IMR-90 (cell line): ENCODE measurements around the gene MAPK1. TPM values are rescaled to one million over a fixed set of nuclear protein-coding genes. Genes with fewer than 3 reads are reported as not detected.
"Not testable (repeated sequence)": the region's sequence is repeated elsewhere in the genome, so short reads cannot be mapped to it uniquely, and the experiment has no call there.

Source experiments
- ATAC-seq: fragments of 200-7000 bp; cut with Tn5 transposase; 2 replicates; pipeline ENCODE4 v1.9.1; 2020; ENCODE audit warnings: low read depth, mild to moderate bottlenecking, moderate library complexity
- BruUV-seq: library from RNA; stranded (reverse); fragments of 400-500 nt; replicated peaks from 2 replicates; lab custom pipeline; 2021; lab: Mats Ljungman, UMichigan
- CTCF ChIA-PET: fragments of 300-600 bp; formaldehyde crosslinking; extraction: SDS; loops from one replicate; lab custom pipeline; 2021; ENCODE audit warnings: antibody characterized with exemption; lab: Yijun Ruan, JAX
- POLR2A ChIA-PET: fragments of 300-600 bp; sonication (Branson Sonifier 250); formaldehyde crosslinking; loops from one replicate; lab custom pipeline; 2022; ENCODE audit warnings: antibody characterized with exemption; ENCODE audit not compliant: unreplicated experiment; lab: Charles Lee
- DNase-seq: peaks from one replicate; pipeline ENCODE4 v3.0.0; 2013
- H2AFZ ChIP-seq: replicated peaks from 2 replicates; pipeline ENCODE3; 2013; ENCODE audit warnings: low read length, mild to moderate bottlenecking; ENCODE audit not compliant: poor library complexity
- H2AK5ac ChIP-seq: 2 replicates; pipeline ENCODE4 v1.6.1; 2013; ENCODE audit warnings: low read depth, low read length, inconsistent platforms
- H2AK9ac ChIP-seq: replicated peaks from 2 replicates; pipeline ENCODE3; 2013; ENCODE audit warnings: mild to moderate bottlenecking, low read depth, low read length, moderate library complexity; ENCODE audit not compliant: poor library complexity
- H2BK120ac ChIP-seq: 2 replicates; pipeline ENCODE4 v1.6.1; 2013; ENCODE audit warnings: low read depth, low read length, inconsistent platforms
- H2BK15ac ChIP-seq: 3 replicates; pipeline ENCODE4 v1.6.1; 2013; ENCODE audit warnings: low read depth, low read length, inconsistent platforms
- H2BK20ac ChIP-seq: 2 replicates; pipeline ENCODE4 v1.6.1; 2013; ENCODE audit warnings: low read depth, mild to moderate bottlenecking, inconsistent platforms, low read length, moderate library complexity
- H2BK5ac ChIP-seq: 2 replicates; pipeline ENCODE4 v1.6.1; 2013; ENCODE audit warnings: mild to moderate bottlenecking, low read depth, low read length, inconsistent platforms; ENCODE audit not compliant: poor library complexity, severe bottlenecking
- H3K14ac ChIP-seq: replicated peaks from 2 replicates; pipeline ENCODE4 v1.6.1; 2013; ENCODE audit warnings: low read depth, low read length, inconsistent platforms
- H3K18ac ChIP-seq: 2 replicates; pipeline ENCODE4 v1.6.1; 2013; ENCODE audit warnings: low read depth, low read length, control low read depth
- H3K23ac ChIP-seq: 2 replicates; pipeline ENCODE4 v1.6.1; 2013; ENCODE audit warnings: low read depth, low read length, inconsistent platforms
- H3K27ac ChIP-seq: 2 replicates; pipeline ENCODE4 v1.5.1; 2013; ENCODE audit warnings: mild to moderate bottlenecking, control low read depth, low read length; ENCODE audit not compliant: insufficient read depth
- H3K27me3 ChIP-seq: 2 replicates; pipeline ENCODE4 v1.6.1; 2013; ENCODE audit warnings: low read length; ENCODE audit not compliant: control insufficient read depth, insufficient read depth
- H3K36me3 ChIP-seq: 2 replicates; pipeline ENCODE4 v1.6.1; 2013; ENCODE audit warnings: low read length, mixed read lengths; ENCODE audit not compliant: control insufficient read depth, insufficient read depth
- H3K4ac ChIP-seq: 2 replicates; pipeline ENCODE4 v1.6.1; 2013; ENCODE audit warnings: low read depth, low read length, inconsistent platforms
- H3K4me1 ChIP-seq: 2 replicates; pipeline ENCODE4 v1.6.1; 2013; ENCODE audit warnings: low read length, mixed read lengths; ENCODE audit not compliant: control insufficient read depth, insufficient read depth
- H3K4me2 ChIP-seq: 2 replicates; pipeline ENCODE4 v1.6.1; 2013; ENCODE audit warnings: low read depth, mild to moderate bottlenecking, control low read depth, low read length, moderate library complexity
- H3K4me3 ChIP-seq: 2 replicates; pipeline ENCODE4 v1.5.1; 2013; ENCODE audit warnings: low read depth, mild to moderate bottlenecking, control low read depth, low read length, moderate library complexity; ENCODE audit not compliant: insufficient read depth
- H3K56ac ChIP-seq: 2 replicates; pipeline ENCODE4 v1.6.1; 2013; ENCODE audit warnings: low read length, inconsistent platforms; ENCODE audit not compliant: insufficient read depth; ENCODE audit errors: extremely low read depth
- H3K79me1 ChIP-seq, 2 experiments: 2 replicates each; pipeline ENCODE4 v1.6.1; 2013; ENCODE audit warnings: low read length in 2 of 2, inconsistent platforms in 1 of 2, low read depth in 1 of 2
- H3K9ac ChIP-seq: 2 replicates; pipeline ENCODE4 v1.6.1; 2013; ENCODE audit warnings: low read depth, low read length, control low read depth
- H3K9me1 ChIP-seq: 2 replicates; pipeline ENCODE4 v1.6.1; 2013; ENCODE audit warnings: low read length, inconsistent platforms; ENCODE audit not compliant: insufficient read depth
- H3K9me3 ChIP-seq: 2 replicates; pipeline ENCODE4 v1.6.1; 2013; ENCODE audit warnings: low read length; ENCODE audit not compliant: control insufficient read depth, insufficient read depth
- H4K20me1 ChIP-seq: 2 replicates; pipeline ENCODE4 v1.6.1; 2013; ENCODE audit warnings: low read length, inconsistent platforms; ENCODE audit not compliant: insufficient read depth
- H4K5ac ChIP-seq: 2 replicates; pipeline ENCODE4 v1.6.1; 2013; ENCODE audit warnings: mild to moderate bottlenecking, low read depth, low read length, control low read depth
- H4K8ac ChIP-seq, 2 experiments: 2 replicates each; pipeline ENCODE4 v1.6.1; 2013; ENCODE audit warnings: low read depth in 2 of 2, low read length in 2 of 2, control low read depth in 1 of 2, inconsistent platforms in 1 of 2
- H4K91ac ChIP-seq: 2 replicates; pipeline ENCODE4 v1.6.1; 2013; ENCODE audit warnings: low read depth, low read length, inconsistent platforms; ENCODE audit not compliant: insufficient read depth
- CHD1 ChIP-seq: IDR thresholded peaks from 2 replicates; pipeline ENCODE4 v1.6.1; 2012; ENCODE audit warnings: low read depth, low read length, improper control_type of control experiment
- FOS ChIP-seq: fragments of 150-350 bp; IDR thresholded peaks from 2 replicates; pipeline ENCODE4 v1.6.1; 2016; ENCODE audit warnings: low read depth, low read length
- MAFK ChIP-seq: IDR thresholded peaks from 2 replicates; pipeline ENCODE4 v1.6.1; 2012; ENCODE audit warnings: low read depth, low read length, improper control_type of control experiment
- MAZ ChIP-seq: IDR thresholded peaks from 2 replicates; pipeline ENCODE4 v1.6.1; 2012; ENCODE audit warnings: low read depth, mild to moderate bottlenecking, low read length, improper control_type of control experiment, moderate library complexity, borderline replicate concordance
- MXI1 ChIP-seq: IDR thresholded peaks from 2 replicates; pipeline ENCODE4 v1.6.1; 2012; ENCODE audit warnings: low read depth, mild to moderate bottlenecking, low read length, moderate library complexity, borderline replicate concordance
- POLR2A ChIP-seq: IDR thresholded peaks from 2 replicates; pipeline ENCODE4 v1.6.1; 2012; ENCODE audit warnings: mild to moderate bottlenecking, low read depth, low read length
- RAD21 ChIP-seq: IDR thresholded peaks from 2 replicates; pipeline ENCODE4 v1.6.1; 2012; ENCODE audit warnings: low read length, improper control_type of control experiment
- RCOR1 ChIP-seq: IDR thresholded peaks from 2 replicates; pipeline ENCODE4 v1.6.1; 2012; ENCODE audit warnings: mild to moderate bottlenecking, low read length, improper control_type of control experiment; ENCODE audit not compliant: insufficient replicate concordance
- USF2 ChIP-seq: fragments of 150-350 bp; IDR thresholded peaks from 2 replicates; pipeline ENCODE4 v1.6.1; 2017; ENCODE audit warnings: mild to moderate bottlenecking, antibody characterized with exemption, low read length, low read depth
- WGBS, 2 experiments: methylation state at CpG; one replicate each; pipeline versions ENCODE4 v1.1.5 to v1.1.7; 2013; ENCODE audit warnings: missing lambda C conversion rate in 2 of 2; ENCODE audit not compliant: insufficient read length in 1 of 2; ENCODE audit errors: extremely low coverage in 2 of 2; 5-methylcytosine and 5-hydroxymethylcytosine counted together
- dilution Hi-C: fragments of 300-500 bp; cut with HindIII; formaldehyde crosslinking; loops from one replicate; pipeline ENCODE4 v1.14.3; 2018; ENCODE audit warnings: low sequenced_read_pairs; ENCODE audit not compliant: unreplicated experiment
- in situ Hi-C: fragments of 300-500 bp; cut with MboI; formaldehyde crosslinking; loops from 3 replicates; pipeline ENCODE4 v1.14.3; 2019; ENCODE audit warnings: low sequenced_read_pairs, inconsistent platforms, mixed read lengths
- intact Hi-C: fragments of 100-400 bp; cut with micrococcal nuclease; formaldehyde crosslinking; loops from 2 replicates; pipeline ENCODE4 v1.10.0; 2022
- polyA plus RNA-seq, 3 experiments: library from polyadenylated mRNA; depleted of rRNA; stranded (reverse); fragments of >200 nt; gene quantifications; 2 replicates each; pipeline ENCODE4 v1.2.3, GENCODE V29; 2012; ENCODE audit warnings: low replicate concordance in 1 of 3
- total RNA-seq: library from RNA; depleted of rRNA; stranded (reverse); fragments of >200 nt; gene quantifications from 2 replicates; pipeline ENCODE4 v1.2.3, GENCODE V29; 2012

Gene MAPK1
- total and polyA plus RNA-seq, 2 of the 4 experiments (the other 2 are of a cell fraction) = 41.0 to 51.3 TPM

- no peak for ATAC-seq
- Histone ChIP-seq H3K9me1 (no peaks in the 10 kb centered on the region; the same call in 1 of the 2 replicates), H2AK5ac (no peak overlapping the region), H3K4me2 (no peak overlapping the region), H3K9ac (no peak overlapping the region), H3K27me3 (no peaks in the 10 kb centered on the region), H2BK15ac (no peak overlapping the region), H2AK9ac (no peak overlapping the region), H3K27ac (no peak overlapping the region), H3K4me3 (no peak overlapping the region), H3K79me1 (no peaks in the 10 kb centered on the region), H2BK5ac (no peak overlapping the region), H3K23ac (no peak overlapping the region), H4K8ac (no peak overlapping the region), H3K56ac (no peak overlapping the region), H4K20me1 (no peaks in the 10 kb centered on the region), H4K5ac (no peak overlapping the region), H3K18ac (no peak overlapping the region), H3K9me3 (no peaks in the 10 kb centered on the region), H3K4ac (no peak overlapping the region), H3K36me3 (no peaks in the 10 kb centered on the region), H2BK20ac (no peak overlapping the region), H2BK120ac (no peak overlapping the region), H4K91ac (no peak overlapping the region), H2AFZ (no peak overlapping the region), H3K14ac (no peak overlapping the region), H3K4me1 (no peaks in the 10 kb centered on the region)
- BruUV-seq = no TSS peak
- no peak for DNase-seq
- 79% methylated on average over 2 of the region's 7 CpGs; no CpG with 5 or more reads in 1 of the 2 experiments for WGBS, 2 experiments
- no peak for TF ChIP-seq RAD21
- no peak for TF ChIP-seq RCOR1
- no peak for TF ChIP-seq POLR2A
- TF ChIP-seq USF2 = no peak
- TF ChIP-seq CHD1 = no peak
- TF ChIP-seq MAZ = no peak
- no peak for TF ChIP-seq MXI1
- TF ChIP-seq FOS = no peak
- TF ChIP-seq MAFK = no peak
- dilution Hi-C loops (no loop called here), intact Hi-C loops (no loop called here), in situ Hi-C loops (no loop called here)
- CTCF ChIA-PET = interaction anchor here (0.6 kb wide), 1 partner anchor 16 kb away, joined by 3 read pairs; no protein-coding TSS in a partner anchor
- POLR2A ChIA-PET = no interaction called here
Observed at GRCh38 chr22:21873619-21874018, 6.2 kb upstream of the MAPK1 start.

GRCh38 chr22:21872741-21873140 lies 5.3 kb upstream of the MAPK1 start:
- H3K9me3 ChIP-seq, H3K27me3 ChIP-seq, H3K56ac ChIP-seq, H2BK120ac ChIP-seq, H3K9ac ChIP-seq, POLR2A ChIA-PET, H4K91ac ChIP-seq, dilution Hi-C loops, BruUV-seq, H2AK5ac ChIP-seq, H3K4me1 ChIP-seq, H2AK9ac ChIP-seq, in situ Hi-C loops, H3K9me1 ChIP-seq, H3K79me1 ChIP-seq, H2AFZ ChIP-seq, H3K36me3 ChIP-seq, H2BK20ac ChIP-seq, H4K20me1 ChIP-seq, H4K5ac ChIP-seq, H3K27ac ChIP-seq, intact Hi-C loops, H3K18ac ChIP-seq, H3K14ac ChIP-seq, ATAC-seq, H4K8ac ChIP-seq, H2BK5ac ChIP-seq, H2BK15ac ChIP-seq, CTCF ChIA-PET, H3K4me3 ChIP-seq, DNase-seq, H3K23ac ChIP-seq, H3K4ac ChIP-seq, H3K4me2 ChIP-seq: not testable (repeated sequence)
- no CpG with 5 or more reads among the region's 4 CpGs for WGBS, 2 experiments
